AG20443 (cell line): ENCODE measurements around the gene ZNF362.

Source experiments
- DNase-seq: peaks from one replicate; pipeline ENCODE4 v3.0.0; 2012; ENCODE audit warnings: low spot score, mixed read lengths

ZNF362 gene

GRCh38 chr1:33327587-33328325, 71.5 kb downstream of the ZNF362 start:
- peak; percentile 91 for DNase-seq

GRCh38 chr1:33328817-33329216, 72.5 kb downstream of the ZNF362 start:
- no peak for DNase-seq

GRCh38 chr1:33329600-33330305, 73.5 kb downstream of the ZNF362 start:
- DNase-seq: no peak

- DNase-seq: no peak
Observed at GRCh38 chr1:33330361-33330890, 74.1 kb downstream of the ZNF362 start.

- no peak for DNase-seq
Observed at GRCh38 chr1:33330906-33331305, 74.6 kb downstream of the ZNF362 start.

- DNase-seq: no peak
Observed at GRCh38 chr1:33331444-33332356, 75.4 kb downstream of the ZNF362 start.

- no peak for DNase-seq
Observed at GRCh38 chr1:33332357-33332789, 76.1 kb downstream of the ZNF362 start.

GRCh38 chr1:33332881-33333280, 76.6 kb downstream of the ZNF362 start:
- no peak for DNase-seq

- peak; percentile 69 for DNase-seq
Observed at GRCh38 chr1:33334081-33334552, 77.8 kb downstream of the ZNF362 start.

- DNase-seq: no peak
Observed at GRCh38 chr1:33335020-33335419, 78.7 kb downstream of the ZNF362 start.

GRCh38 chr1:33336580-33336979, 80.3 kb downstream of the ZNF362 start:
- no peak for DNase-seq

- DNase-seq: no peak
Observed at GRCh38 chr1:33337441-33337840, 81.1 kb downstream of the ZNF362 start.

- DNase-seq: peak; percentile 33
Observed at GRCh38 chr1:33338048-33338439, 81.8 kb downstream of the ZNF362 start.

GRCh38 chr1:33338440-33339211, 82.3 kb downstream of the ZNF362 start:
- DNase-seq: peak; percentile 60

- DNase-seq: no peak
Observed at GRCh38 chr1:33339413-33339812, 83.1 kb downstream of the ZNF362 start.

GRCh38 chr1:33341190-33341589, 84.9 kb downstream of the ZNF362 start:
- no peak for DNase-seq

GRCh38 chr1:33342041-33342723, 85.9 kb downstream of the ZNF362 start:
- DNase-seq: peak; percentile 70

- no peak for DNase-seq
Observed at GRCh38 chr1:33343539-33343938, 87.2 kb downstream of the ZNF362 start.

- no peak for DNase-seq
Observed at GRCh38 chr1:33344896-33345560, 88.7 kb downstream of the ZNF362 start.

GRCh38 chr1:33346533-33346926, 90.2 kb downstream of the ZNF362 start:
- DNase-seq: no peak
